CD4-positive, alpha-beta T cell (primary cell): Measurements from ENCODE around the gene EVI5. TPM values are rescaled to one million over a fixed set of nuclear protein-coding genes. Genes with fewer than 3 reads are reported as not detected.

Experiments
- ATAC-seq: fragments of 200-7000 bp; cut with Tn5 transposase; one replicate; pipeline ENCODE4 v1.10.0; 2022; ENCODE audit warnings: mild to moderate bottlenecking; ENCODE audit not compliant: poor library complexity
- CTCF ChIA-PET: fragments of 350-600 bp; sonication (Branson Sonifier 250); formaldehyde crosslinking; loops from one replicate; lab custom pipeline; 2021; ENCODE audit warnings: antibody characterized with exemption, inconsistent platforms; lab: Charles Lee
- POLR2A ChIA-PET: fragments of 350-600 bp; sonication (Branson Sonifier 250); formaldehyde crosslinking; loops from one replicate; lab custom pipeline; 2021; ENCODE audit warnings: antibody characterized with exemption, inconsistent platforms; lab: Charles Lee
- DNase-seq, 14 experiments: peaks; one replicate each; pipeline ENCODE4 v3.0.0-alpha.2; 2013 to 2020; ENCODE audit warnings: mixed read lengths in 2 of 14
- H3K27ac ChIP-seq, 2 donors: one replicate each; pipeline versions ENCODE4 v1.5.1 to v1.7.0; 2013; ENCODE audit warnings: low read length in 2 of 2, low read depth in 1 of 2, mild to moderate bottlenecking in 1 of 2
- H3K27me3 ChIP-seq, 2 experiments: 1 replicate in 1 of 2; 2 replicates in 1 of 2; pipeline versions ENCODE4 v1.6.1 to v1.7.0; 2013; ENCODE audit warnings: low read length in 2 of 2, control low read depth in 1 of 2, mild to moderate bottlenecking in 1 of 2, moderate library complexity in 1 of 2; ENCODE audit not compliant: insufficient read depth in 2 of 2, control insufficient read depth in 1 of 2
- H3K36me3 ChIP-seq: one replicate; pipeline ENCODE4 v1.6.1; 2013; ENCODE audit warnings: low read length, control low read depth; ENCODE audit not compliant: insufficient read depth
- H3K4me1 ChIP-seq: one replicate; pipeline ENCODE4 v1.6.1; 2013; ENCODE audit warnings: low read length, control low read depth; ENCODE audit not compliant: insufficient read depth
- H3K4me3 ChIP-seq: one replicate; pipeline ENCODE4 v1.5.1; 2013; ENCODE audit warnings: mild to moderate bottlenecking, low read length, moderate library complexity
- H3K9me3 ChIP-seq, 2 experiments: 1 replicate in 1 of 2; 2 replicates in 1 of 2; pipeline versions ENCODE4 v1.6.1 to v1.7.0; 2013; ENCODE audit warnings: low read length in 2 of 2, mild to moderate bottlenecking in 2 of 2, control low read depth in 1 of 2, moderate library complexity in 1 of 2; ENCODE audit not compliant: control insufficient read depth in 1 of 2, insufficient read depth in 1 of 2
- H3K27ac Mint-ChIP-seq: one replicate; pipeline ENCODE4 v1.8.0; 2020; ENCODE audit warnings: mixed read lengths
- H3K27me3 Mint-ChIP-seq: one replicate; pipeline ENCODE4 v1.8.0; 2021; ENCODE audit warnings: mixed read lengths
- H3K36me3 Mint-ChIP-seq: one replicate; pipeline ENCODE4 v1.8.0; 2021; ENCODE audit warnings: low read depth, mixed read lengths
- H3K4me1 Mint-ChIP-seq: one replicate; pipeline ENCODE4 v1.8.0; 2021; ENCODE audit warnings: low read depth, mixed read lengths
- H3K4me3 Mint-ChIP-seq: one replicate; pipeline ENCODE4 v1.8.0; 2020; ENCODE audit warnings: mild to moderate bottlenecking, mixed read lengths
- H3K9me3 Mint-ChIP-seq: one replicate; pipeline ENCODE4 v1.8.0; 2020; ENCODE audit warnings: mixed read lengths
- CTCF ChIP-seq: fragments of 200-600 bp; IDR thresholded peaks from one replicate; pipeline ENCODE4 v1.8.0; 2022; ENCODE audit warnings: antibody characterized with exemption, mild to moderate bottlenecking
- intact Hi-C, 2 experiments: fragments of 100-400 bp; cut with DNase I in 1 of 2; cut with micrococcal nuclease in 1 of 2; formaldehyde crosslinking; loops; one replicate each; pipeline versions ENCODE4 v1.15.1 to v1.9.0; 2023 to 2025; cut with DNase I, micrococcal nuclease
- total RNA-seq, 174 experiments: library from RNA in 2 of 174; stranded (reverse) in 2 of 174; gene quantifications; one replicate each; pipeline ENCODE4 v1.2.3 and lab custom pipeline; 2021 to 2026

EVI5 gene
- total RNA-seq, 2 experiments from 2014 or later = 1.8 to 2.0 TPM

- Mint-ChIP-seq H3K27ac (no peak overlapping the region), H3K36me3 (no peaks in the 10 kb centered on the region), H3K27me3 (peaks cover 5% of the 10 kb centered on the region), H3K4me3 (no peak overlapping the region), H3K9me3 (no peaks in the 10 kb centered on the region), H3K4me1 (no peaks in the 10 kb centered on the region)
- DNase-seq = peak in 3 of 14 experiments; percentile 25 to 50 (median 36)
- no peaks in the 10 kb centered on the region for H3K36me3 ChIP-seq
- H3K4me3 ChIP-seq = no peak overlapping the region
- ChIA-PET POLR2A (no interaction called here), CTCF (no interaction called here)
- H3K4me1 ChIP-seq = no peaks in the 10 kb centered on the region
- no peaks in the 10 kb centered on the region for H3K27me3 ChIP-seq
- H3K27ac ChIP-seq = no peak overlapping the region
- H3K9me3 ChIP-seq = no peaks in the 10 kb centered on the region
- TF ChIP-seq CTCF = no peak
- intact Hi-C loops = no loop called here
- ATAC-seq = peak; percentile 82
Measured at GRCh38 chr1:92804721-92805201, 19.9 kb upstream of the EVI5 start.

- POLR2A ChIA-PET = no interaction called here
- H3K27me3 Mint-ChIP-seq = peaks cover 5% of the 10 kb centered on the region
- ATAC-seq (no peak), DNase-seq (no peak)
- Histone ChIP-seq H3K27me3 (no peaks in the 10 kb centered on the region), H3K36me3 (no peaks in the 10 kb centered on the region), H3K4me3 (no peak overlapping the region), H3K27ac (no peak overlapping the region), H3K4me1 (no peaks in the 10 kb centered on the region), H3K9me3 (no peaks in the 10 kb centered on the region)
- no peak overlapping the region for H3K27ac Mint-ChIP-seq
- H3K9me3 Mint-ChIP-seq = no peaks in the 10 kb centered on the region
- intact Hi-C loops = no loop called here
- no peaks in the 10 kb centered on the region for H3K4me1 Mint-ChIP-seq
- CTCF ChIA-PET = no interaction called here
- no peak overlapping the region for H3K4me3 Mint-ChIP-seq
- TF ChIP-seq CTCF = no peak
- no peaks in the 10 kb centered on the region for H3K36me3 Mint-ChIP-seq
Measured at GRCh38 chr1:92803140-92803887, 18.4 kb upstream of the EVI5 start.

GRCh38 chr1:92797961-92798360 is 13.1 kb upstream of the EVI5 start:
- Histone ChIP-seq H3K36me3 (no peaks in the 10 kb centered on the region), H3K27me3 (peaks cover 4% of the 10 kb centered on the region in 2 experiments), H3K4me1 (no peaks in the 10 kb centered on the region), H3K27ac (no peak overlapping the region), H3K4me3 (no peak overlapping the region), H3K9me3 (no peaks in the 10 kb centered on the region)
- no peak overlapping the region for H3K27ac Mint-ChIP-seq
- no peak overlapping the region for H3K4me3 Mint-ChIP-seq
- H3K36me3 Mint-ChIP-seq = no peaks in the 10 kb centered on the region
- intact Hi-C loops = no loop called here
- H3K9me3 Mint-ChIP-seq = no peaks in the 10 kb centered on the region
- ATAC-seq (no peak), DNase-seq (no peak)
- ChIA-PET CTCF (interaction anchor here (0.9 kb wide), 1 partner anchor 34 kb away, joined by 3 read pairs; the partner anchor contains the start of gene RPL5), POLR2A (interaction anchor here (0.6 kb wide), 1 partner anchor 58 kb away, joined by 3 read pairs; no protein-coding TSS in a partner anchor)
- peaks cover 24% of the 10 kb centered on the region for H3K27me3 Mint-ChIP-seq
- H3K4me1 Mint-ChIP-seq = no peaks in the 10 kb centered on the region
- TF ChIP-seq CTCF = no peak
